Measurements from ENCODE around the gene STARD7.
"Not testable (repeated sequence)": the region's sequence is repeated elsewhere in the genome, so short reads cannot be mapped to it uniquely, and the experiment has no call there.

Gene STARD7

DNA sequence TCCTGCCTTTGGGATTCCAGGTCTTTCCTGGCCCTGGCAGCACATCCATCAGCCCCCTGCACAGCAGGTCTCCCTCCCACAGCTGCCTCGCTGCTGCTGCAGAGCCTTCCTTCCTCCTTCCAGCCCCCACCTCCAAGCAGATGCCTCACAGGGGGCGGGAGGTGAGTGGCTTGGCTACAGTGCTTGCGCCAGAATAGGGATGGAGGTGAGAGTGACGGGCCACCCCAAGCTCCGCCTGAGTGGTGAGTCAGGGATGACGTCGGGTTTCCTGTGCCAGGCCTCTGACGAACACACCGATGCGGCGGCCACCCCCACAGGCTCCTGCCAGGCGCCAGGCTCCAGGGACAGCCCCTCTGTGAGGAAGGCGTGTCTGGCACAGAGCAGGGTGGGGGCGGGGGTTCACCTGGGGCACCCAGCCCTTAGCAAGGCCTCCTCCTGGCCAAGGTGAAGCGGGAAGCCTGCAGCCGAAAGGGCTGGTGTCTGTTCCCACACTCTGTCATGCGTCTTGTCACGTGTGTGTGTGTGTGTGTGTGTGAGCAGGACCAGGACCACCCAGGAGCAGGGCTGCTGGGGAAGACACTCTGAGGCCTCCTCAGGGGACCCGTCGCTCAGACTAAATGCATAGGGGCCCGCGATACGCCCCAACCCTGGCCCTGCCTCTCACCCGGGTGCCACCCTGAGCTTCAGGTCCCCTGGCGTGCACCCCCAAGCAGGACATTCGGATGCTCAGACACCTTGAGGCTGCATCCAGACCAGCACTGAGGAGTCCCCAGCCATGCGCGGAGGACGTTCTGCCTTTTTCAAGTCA lies 60.0 kb downstream of the STARD7 start:
- DNase-seq (ENCODE audit: low read depth in 2 of 2), result peak; percentile 93 to 96

DNA sequence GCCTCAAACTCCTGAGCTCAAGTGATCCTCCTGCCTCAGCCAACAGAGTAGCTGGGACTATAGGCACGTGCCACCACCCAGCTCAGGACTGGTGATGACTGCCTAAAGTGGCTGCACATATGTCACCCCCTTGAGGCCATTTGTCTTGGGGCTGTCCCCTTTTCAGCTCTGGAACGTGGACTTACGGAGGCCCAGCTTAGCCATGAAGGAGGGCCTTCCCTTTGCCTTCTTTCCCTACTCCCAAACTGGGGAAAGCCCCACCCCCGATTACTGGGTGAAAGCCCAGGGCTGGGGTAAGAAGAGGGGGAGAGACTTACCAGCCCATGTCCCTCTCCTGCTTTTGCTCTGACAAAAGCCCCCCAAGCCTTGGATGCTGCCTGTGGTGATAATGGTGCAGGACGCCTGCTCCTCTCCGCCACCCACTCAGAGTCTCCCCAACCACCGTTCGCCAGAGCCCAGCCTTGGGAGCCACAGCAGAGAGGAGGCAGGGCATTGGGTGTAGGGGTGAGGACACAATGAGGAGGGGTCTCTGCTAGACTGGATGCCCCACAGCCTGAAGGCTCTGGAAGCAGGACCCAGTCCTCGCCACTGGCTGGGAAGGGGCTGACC lies 60.9 kb downstream of the STARD7 start:
- no peak for DNase-seq (ENCODE audit: low read depth in 2 of 2)

DNA sequence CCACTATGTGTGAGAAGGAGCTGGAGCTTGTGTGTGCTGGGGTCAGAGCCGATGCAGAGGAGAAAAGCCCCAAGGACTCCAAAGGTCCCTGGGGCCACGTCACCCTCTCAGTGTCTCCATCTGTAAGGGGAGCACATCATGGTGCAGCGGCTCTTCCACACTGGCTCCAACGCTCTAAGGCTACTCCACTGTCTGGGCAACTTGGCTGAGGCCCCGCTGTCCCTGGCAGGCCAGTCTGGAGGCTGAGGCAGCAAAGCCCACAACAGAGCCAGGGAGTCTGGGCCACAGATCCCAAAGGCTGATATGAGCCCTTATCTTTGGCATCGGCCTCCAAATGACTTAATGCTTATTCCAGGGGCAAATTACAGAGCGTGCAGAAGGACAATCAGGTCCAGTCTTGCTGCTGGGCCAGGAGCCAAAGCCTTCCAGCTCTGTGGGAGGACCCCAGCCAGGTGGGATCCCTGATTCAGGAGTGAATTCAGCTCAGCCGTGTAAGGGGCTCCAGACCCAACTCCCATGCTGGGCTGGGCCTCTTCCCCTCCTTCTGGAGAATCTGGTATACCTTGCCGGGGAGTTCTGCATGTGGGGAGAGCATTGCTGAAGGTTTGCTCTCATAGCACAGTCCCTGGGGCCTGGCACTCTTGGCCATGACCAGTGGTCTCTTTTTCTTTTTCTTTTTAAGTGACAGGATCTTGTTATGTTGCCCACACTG lies 61.6 kb downstream of the STARD7 start:
- no peak for DNase-seq (ENCODE audit: low read depth in 2 of 2)

DNA sequence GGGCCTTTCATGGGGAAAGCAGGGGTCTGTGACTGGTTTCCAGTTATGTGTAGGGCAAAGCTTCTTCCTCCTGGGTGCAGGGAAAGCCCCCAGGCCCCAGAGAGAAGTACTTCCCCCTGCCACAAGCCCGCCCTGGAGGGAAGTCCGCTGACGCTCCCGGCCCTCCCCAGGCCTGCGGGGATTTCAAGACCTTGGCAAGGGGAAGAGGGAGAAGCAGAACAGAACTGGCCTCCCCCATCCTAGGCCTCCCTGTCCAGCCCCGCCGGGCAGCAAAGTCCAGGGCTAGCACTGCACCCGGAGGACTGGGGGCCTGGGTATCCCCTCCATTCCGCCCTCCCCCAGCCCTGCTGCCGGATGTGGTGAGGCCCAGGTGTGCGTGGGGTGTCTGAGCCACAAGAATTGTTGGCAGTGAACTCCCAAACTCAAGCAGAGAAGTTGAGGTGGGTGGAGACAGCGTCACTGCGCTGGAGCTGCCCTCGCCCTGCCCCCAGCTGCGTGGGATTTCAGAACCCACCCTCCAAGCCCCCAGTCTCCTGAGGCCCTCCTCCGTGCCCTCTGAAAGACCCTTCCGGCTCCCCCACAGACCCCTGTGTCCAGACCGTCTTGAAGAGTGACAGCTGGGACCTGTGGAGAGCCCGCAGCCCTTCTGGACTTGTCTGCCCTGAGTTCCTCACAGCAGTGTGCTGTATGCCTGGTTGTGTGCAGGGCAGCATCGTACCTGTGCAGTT lies 62.3 kb downstream of the STARD7 start:
- DNase-seq (ENCODE audit: low read depth in 2 of 2), result peak; percentile 81 to 82

DNA sequence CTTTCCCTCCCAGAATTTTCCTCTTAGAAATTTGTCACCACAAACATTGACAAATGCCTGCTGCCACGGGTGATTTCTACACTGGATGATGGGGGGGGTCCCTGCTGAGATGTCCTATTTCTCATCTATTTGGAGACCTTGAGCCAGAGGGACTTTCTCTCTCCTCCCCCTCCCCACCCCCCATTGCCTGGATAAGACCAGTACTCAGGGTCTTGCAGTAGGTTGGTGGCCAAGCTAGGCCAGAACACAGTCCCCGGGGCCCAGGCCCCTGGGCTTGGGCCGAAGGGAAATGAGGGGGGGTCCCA lies 62.8 kb downstream of the STARD7 start:
- no peak for DNase-seq (ENCODE audit: low read depth in 2 of 2)

DNA sequence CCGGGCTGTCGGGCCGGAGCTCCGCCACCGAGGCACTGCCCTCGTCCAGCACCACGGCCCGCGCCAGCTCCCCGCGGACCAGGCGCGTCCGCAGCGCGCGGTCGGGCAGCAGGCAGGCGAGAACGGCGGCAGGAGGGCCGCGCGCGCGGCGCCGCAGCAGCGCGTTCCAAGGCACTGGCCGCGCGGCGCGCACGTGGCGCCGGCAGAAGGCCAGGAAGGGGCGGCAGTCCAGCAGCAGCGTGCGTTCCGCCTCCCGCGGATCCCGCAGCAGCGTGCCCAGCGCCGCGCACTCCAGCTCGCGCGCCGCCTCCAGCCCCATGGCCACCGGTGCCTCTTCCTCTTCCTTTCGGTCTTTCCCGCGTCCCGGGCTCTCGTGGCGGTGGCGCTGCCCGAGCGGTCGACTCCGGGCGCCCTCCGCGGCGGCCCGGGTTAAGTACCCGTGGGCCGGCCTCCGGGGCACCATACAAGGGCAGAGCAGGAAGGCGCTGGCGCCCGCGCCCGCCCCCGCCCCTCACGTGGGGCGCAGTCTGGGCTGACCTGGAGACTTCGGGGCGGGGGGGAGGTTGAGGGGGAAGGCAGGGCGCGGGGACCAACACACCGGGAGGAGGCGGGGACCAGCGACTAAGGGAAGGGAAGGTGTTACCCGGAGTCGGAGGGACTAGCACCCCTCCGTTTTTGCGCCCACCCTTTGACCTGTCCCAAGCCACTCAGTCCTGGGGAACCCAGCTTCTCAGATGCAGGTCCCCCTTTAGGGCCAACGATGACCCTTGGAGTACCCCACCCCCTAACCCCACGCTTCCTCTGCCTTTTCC lies 63.4 kb downstream of the STARD7 start, which contains the start of gene DUSP2:
Gene DUSP2, minus strand, starts transcription at position 405 of the 812 bp plus-strand sequence. Its CDS starts 86 bp downstream, at position 319.
- DNase-seq (ENCODE audit: low read depth in 2 of 2), result peak; percentile 86 to 87

DNA sequence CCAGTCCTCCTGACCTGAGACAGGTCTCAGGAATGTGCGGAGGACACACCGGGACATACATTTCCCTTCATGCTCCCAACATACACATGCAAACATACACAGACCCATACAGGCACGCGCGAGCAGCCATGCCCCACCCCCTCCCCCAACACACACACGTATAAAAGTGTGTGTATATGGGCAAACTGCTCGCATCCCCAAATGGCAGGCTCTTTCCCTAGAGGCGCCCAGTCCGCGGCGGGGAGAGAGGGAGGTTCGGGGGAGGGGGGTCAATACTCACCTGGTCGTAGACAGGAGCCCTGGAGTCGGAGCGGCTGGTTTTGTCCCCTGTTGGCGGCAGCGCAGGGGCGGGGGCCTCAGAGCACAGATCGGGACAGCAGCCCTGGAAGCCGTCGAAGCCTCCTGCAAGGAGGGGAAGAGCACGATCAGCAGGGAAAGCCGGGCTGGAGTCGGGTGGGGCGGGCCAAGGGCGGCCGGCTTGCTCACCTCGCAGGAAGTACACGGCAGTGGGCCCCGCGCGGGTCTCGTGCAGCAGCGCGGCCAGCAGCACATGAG lies 64.1 kb downstream of the STARD7 start:
- peak in 1 of 2 donors; percentile 46 for DNase-seq (ENCODE audit: low read depth in 2 of 2)

DNA sequence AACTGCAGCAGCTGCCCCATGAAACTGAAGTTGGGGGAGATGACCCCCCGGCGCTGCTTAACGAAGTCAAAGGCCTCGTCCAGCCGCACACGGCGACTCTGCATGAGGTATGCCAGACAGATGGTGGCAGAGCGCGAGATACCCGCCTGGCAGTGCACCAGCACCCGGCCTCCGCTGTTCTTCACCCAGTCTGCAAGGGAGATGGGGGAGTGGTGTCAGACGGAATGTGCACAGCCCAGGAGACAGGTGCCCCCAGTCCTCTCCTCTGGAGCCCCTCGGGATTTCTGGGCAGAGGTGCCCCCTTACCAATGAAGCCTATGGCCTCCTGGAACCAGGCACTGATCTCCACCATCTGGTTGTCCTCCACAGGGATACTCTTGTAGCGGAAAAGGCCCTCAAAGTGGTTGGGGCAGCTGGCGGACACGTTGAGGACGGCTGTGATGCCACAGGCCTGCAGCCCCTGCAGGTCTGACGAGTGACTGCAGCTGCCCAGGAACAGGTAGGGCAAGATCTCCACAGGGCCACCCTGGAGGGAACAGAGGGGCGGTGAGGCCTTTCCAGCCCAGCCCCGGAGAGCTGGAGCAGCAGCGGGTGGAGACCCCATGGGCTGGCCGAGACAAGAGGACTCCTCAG lies 64.7 kb downstream of the STARD7 start:
- no peak for DNase-seq (ENCODE audit: low read depth in 2 of 2)

DNA sequence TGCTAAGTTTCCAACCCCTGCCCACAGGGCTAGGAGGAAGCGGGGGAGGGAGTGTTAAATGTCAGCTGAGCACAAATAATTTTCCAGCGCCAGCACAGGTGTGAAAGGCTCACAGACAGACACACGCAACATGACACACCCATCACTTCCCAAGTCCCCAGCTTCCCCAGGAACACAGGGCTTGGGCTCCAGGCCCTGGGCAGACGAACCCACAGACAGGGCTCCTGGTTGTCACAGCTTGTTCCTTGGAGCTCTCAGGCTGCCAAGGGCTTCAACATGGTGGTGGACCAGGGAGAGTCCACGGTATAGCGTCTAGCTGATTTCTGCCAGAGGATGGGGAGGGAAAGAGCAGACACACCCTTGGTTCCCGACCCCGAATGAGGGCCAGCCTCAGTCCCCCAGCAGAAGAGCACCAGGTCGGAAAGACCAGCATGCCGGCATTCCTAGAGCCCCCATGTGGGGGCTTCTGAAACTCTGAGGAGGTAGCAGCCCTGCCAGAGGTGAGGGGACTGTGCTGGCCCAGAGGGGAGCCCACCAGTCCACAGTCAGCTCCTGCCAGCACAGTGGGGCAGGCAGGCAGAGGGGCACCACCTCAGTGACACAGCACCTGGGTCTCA lies 65.3 kb downstream of the STARD7 start:
- DNase-seq (ENCODE audit: low read depth in 2 of 2), result peak in 1 of 2 donors; percentile 44

DNA sequence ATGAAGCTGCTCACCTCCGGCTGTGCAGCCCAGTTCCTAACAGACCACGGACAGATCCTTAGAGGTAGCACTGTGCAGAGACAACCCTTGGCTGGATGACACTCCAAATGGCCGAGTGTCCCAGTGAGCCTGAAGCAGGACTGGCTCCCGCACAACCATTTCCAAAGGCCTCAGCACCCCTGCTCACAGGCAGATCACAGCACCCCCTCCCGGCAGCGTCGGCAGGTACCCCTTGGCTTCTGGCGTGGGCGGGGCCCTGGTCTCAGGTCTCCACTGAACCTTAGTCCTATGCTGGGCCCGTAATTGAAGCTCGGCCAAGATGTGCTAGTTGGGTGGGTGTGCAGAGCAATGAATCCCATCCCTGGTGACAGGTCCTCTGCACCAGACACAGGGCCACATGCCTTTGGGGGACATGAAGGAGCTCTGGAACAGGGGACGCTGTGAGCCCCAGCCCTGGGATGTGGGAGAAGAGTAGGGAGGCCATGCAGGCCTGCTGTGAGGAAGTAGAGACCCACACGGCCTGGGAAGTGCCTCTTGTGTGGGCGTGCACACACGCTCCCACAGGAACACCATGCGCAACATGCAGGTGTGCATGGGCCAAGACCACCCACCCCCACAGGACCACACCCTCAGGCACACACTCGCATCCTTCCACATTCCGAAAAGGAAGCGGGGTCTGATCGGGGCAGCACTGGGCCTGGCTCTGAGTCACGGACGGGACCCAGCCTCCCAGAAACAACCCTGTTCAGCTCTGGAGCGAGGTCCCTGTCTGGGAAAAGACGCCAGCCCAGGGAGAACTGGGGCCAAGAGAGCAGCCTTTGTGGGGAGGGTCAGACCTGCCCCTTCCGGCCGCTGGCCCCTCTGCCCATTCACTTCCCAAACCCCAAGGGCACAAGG lies 66.2 kb downstream of the STARD7 start:
- DNase-seq (ENCODE audit: low read depth in 2 of 2), result peak; percentile 68 to 82

DNA sequence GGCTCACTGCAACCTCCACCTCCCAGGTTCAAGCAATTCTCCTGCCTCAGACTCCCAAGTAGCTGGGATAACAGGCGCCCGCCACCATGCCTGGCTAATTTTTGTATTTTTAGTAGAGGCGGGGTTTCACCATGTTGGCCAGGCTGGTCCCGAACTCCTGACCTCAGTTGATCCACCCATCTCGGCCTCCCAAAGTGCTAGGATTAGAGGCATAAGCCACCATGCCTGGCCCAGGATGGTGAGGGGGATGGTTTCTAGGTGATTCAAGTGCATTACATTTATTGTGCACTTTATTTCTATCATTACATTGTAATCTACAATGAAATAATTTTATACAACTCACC lies 67.0 kb downstream of the STARD7 start:
- not testable (repeated sequence) for DNase-seq (ENCODE audit: low read depth in 2 of 2)

DNA sequence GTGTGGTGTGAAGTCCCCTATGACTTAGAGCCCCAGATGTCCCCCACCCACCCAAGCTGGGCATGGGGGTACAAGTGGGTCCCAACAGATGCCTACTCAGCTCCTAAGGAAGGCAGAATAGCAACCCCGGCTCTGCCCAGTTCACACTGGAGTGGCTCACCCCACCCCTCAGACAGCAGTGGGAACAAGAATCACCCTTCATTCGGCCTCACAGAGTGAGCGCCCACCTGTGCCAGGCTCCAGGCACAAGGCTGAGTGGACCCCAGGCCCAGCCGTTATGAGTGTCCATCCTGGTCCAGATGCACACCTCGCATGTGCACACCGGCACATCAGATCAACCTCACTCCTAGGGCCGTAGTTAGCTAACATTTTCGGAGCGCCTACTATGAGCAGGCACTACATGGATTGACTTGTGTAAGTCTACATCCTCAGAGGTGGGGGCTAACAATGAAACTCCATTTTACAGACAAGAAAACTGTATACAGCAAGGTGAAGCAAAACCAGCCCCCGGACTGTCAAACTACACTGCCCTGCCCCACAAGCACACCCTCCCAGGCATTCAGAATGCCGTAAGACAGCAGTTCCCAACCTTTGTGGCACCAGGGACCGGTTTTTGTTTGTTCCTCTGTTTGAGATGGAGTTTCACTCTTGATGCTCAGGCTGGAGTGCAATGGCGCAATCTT lies 67.5 kb downstream of the STARD7 start:
- no peak for DNase-seq (ENCODE audit: low read depth in 2 of 2)

DNA sequence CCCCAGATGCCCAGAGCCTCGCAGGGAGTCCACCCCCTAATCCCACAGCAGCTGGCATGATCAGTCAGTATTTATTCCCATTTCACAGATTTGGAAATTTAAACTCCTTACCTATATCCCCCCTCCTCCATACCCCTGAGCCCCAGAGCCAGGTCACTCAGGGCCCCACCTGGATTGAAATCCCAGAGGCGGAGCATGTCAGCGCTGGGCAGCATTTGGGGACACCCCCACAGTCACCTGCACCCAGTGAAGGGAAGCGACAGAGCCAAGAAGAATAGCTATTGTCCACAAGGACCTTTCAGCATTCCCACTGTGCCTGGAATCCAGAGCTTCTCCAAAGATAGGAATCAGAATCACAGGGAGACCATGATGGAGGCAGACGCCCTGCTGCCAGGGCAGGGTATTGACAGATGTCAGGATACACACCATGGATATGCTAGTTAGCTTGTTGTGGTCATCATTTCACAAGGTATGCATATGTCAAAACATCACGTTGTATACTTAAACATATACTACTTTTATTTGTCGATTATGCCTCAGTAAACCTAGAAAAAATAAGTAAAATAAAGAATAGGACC lies 69.4 kb downstream of the STARD7 start:
- DNase-seq (ENCODE audit: low read depth in 2 of 2), result no peak

DNA sequence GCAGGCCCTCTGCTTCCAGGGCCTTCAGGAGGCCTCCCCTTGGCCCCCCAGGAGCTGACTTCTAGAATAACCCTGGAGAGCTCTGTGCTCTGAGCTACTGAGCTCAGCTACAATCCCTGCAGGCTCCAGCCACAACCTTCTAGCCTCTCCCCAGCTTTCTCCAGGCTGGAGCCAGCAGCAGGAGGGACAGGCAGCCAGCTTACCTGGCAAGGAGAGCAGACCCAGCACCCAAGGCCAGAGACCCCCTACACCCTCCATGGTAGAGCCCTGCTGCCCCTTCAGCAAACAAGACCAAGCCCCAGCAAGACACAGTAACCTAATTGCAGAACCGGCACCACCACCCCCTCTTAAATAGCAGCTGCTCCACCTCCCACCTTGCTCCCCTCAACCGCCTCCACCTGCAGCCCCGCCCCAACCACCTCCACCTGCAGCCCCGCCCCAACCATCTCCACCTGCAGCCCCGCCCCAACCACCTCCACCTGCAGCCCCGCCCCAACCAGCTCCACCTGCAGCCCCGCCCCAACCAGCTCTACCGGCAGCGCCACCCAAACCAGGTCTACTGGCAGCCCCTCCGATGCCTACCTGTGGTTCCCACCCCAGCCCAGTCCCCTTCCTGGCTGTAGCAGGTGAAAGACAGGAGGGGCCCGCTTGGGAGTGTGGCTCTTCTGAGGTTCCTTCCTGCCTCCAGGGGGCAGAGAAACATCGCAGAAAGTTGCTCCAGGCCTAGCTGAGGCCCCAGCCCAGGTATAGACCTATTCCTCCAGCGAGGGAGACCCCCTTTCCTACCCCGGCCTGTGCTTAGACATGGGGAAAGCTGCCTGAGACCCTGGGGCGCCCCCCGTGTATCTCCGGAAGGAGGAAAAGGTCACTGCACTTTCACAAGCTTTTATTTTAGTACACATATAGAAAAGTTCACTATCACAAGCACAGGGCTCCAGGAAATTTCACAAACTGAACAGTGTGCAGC lies 70.2 kb downstream of the STARD7 start, which contains the start of gene ASTL:
Gene ASTL, minus strand, starts transcription at position 324 of the 967 bp plus-strand sequence. Its CDS starts 66 bp downstream, at position 258.
- DNase-seq (ENCODE audit: low read depth in 2 of 2), result peak in 1 of 2 donors; percentile 52

DNA sequence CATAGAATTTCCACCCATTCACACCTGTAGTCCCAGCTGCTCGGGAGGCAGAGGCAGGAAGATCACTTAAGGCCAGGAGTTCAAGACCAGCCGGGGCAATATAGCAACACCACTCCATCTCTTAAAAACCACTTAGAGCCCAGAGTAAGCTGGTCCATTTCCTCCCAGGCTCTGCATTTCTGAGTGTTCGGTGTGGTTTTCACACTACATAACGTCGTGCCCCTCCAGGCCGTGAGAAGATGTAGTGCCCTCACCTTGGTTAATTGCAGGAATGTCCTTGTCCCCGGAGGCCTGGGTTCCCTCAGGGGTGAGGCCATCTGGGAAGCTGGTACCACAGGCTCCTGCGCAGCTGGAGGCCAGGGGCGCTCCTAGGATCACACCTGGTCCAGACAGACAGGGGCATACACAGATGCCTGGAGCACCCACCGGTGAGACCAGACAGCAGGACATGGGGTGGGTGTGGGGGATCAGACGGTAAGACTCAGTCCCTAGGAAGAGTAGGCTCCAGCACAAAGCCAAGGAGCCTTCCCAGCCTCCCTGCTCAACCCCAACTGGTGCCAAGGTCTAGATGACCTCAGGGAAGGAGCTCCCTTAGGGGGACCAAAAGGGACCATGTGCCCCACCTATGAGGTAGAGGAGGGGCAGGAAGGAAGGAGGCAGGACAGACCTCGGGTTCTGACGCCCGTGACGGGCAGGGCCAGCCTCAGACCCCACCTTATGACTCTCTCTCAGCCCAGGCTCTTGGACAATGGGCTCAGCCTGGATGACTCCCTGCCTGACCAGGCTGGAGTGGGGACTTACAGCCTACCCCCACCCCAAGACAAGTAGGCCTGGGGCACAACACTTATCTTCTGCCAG lies 71.1 kb downstream of the STARD7 start:
- no peak for DNase-seq (ENCODE audit: low read depth in 2 of 2)

All from activated CD4-positive, alpha-beta T cell treated with anti-CD3 and anti-CD28 coated beads for 24 hours (primary cell).